Cardiac muscle cell (in vitro differentiated cells and primary cell): Measurements from ENCODE around the gene SAMD3. TPM values are rescaled to one million over a fixed set of nuclear protein-coding genes. Genes with fewer than 3 reads are reported as not detected.
"Not testable (repeated sequence)": the region's sequence is repeated elsewhere in the genome, so short reads cannot be mapped to it uniquely, and the experiment has no call there.

ENCODE experiments used
- DNase-seq, 2 donors: peaks; one replicate each; pipeline versions ENCODE4 v3.0.0 to v3.0.0-alpha.2; 2010 to 2017; ENCODE audit warnings: low read depth in 1 of 2, low spot score in 1 of 2
- H3K27ac ChIP-seq: fragments of 200-600 bp; sonication (generic); 2 replicates; pipeline ENCODE4 v1.5.1; 2016
- H3K27me3 ChIP-seq: fragments of 200-600 bp; sonication (generic); 2 replicates; pipeline ENCODE4 v1.6.0; 2016; ENCODE audit warnings: control low read depth
- H3K36me3 ChIP-seq: fragments of 200-600 bp; sonication (generic); 2 replicates; pipeline ENCODE4 v1.5.1; 2016; ENCODE audit warnings: control low read depth
- H3K4me1 ChIP-seq: fragments of 200-600 bp; sonication (generic); 2 replicates; pipeline ENCODE4 v1.8.1; 2017; ENCODE audit warnings: low read depth, mild to moderate bottlenecking, mixed run types
- H3K4me3 ChIP-seq: fragments of 200-600 bp; sonication (generic); 2 replicates; pipeline ENCODE4 v1.5.1; 2016; ENCODE audit warnings: mild to moderate bottlenecking
- H3K9me3 ChIP-seq: fragments of 200-600 bp; sonication (generic); 2 replicates; pipeline ENCODE4 v1.5.1; 2017; ENCODE audit warnings: low read depth, mild to moderate bottlenecking, control low read depth
- polyA plus RNA-seq: library from polyadenylated mRNA; unstranded; fragments of >200 nt; fragmentation: Nextera tagmentation; extraction: Ambion mirVana; gene quantifications from 2 replicates; pipeline ENCODE4 v1.2.1, GENCODE V29; 2016
- total RNA-seq: library from RNA; depleted of rRNA; stranded (reverse); fragments of >200 nt; gene quantifications from 2 replicates; pipeline ENCODE4 v1.2.3, GENCODE V29; 2016
- TF ChIP-seq, protein P1 (sequence below): IDR thresholded peaks from 2 replicates; pipeline ENCODE4 v1.5.1; 2012; ENCODE audit warnings: low read depth, mild to moderate bottlenecking, low read length

Gene SAMD3, protein sequence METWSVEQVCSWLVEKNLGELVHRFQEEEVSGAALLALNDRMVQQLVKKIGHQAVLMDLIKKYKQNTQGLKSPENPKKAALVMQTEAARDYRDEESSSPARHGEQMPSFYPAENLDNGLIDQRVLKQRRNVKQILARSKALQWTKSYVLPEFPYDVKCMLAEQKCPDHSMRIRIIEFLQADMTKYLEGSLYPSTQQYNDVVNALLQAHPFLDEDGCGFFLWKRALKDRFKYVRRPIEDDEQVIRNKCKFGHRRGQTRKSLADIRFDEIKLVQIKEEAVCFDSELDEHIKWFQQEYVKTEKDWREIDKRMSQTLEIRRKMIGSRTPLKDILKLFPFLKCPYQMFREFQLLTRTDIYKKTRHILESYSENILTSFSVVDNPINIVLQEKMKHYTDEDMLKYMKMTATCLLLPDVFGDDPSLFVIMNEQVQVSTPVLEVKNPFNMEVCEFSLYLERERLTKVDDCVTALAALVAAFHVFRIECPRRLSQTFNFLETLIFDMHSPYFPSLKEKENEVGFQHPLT
- not detected in 2 replicates for total RNA-seq
- not detected in 2 replicates for polyA plus RNA-seq

- H3K27me3 ChIP-seq, result no peaks in the 10 kb centered on the region
These were observed at the start of gene SAMD3 for GRCh38 chr6:130222775-130223174. SAMD3 (minus strand) TSS chr6:130222951; CDS start chr6:130215273, 7,678 bp downstream.

DNA sequence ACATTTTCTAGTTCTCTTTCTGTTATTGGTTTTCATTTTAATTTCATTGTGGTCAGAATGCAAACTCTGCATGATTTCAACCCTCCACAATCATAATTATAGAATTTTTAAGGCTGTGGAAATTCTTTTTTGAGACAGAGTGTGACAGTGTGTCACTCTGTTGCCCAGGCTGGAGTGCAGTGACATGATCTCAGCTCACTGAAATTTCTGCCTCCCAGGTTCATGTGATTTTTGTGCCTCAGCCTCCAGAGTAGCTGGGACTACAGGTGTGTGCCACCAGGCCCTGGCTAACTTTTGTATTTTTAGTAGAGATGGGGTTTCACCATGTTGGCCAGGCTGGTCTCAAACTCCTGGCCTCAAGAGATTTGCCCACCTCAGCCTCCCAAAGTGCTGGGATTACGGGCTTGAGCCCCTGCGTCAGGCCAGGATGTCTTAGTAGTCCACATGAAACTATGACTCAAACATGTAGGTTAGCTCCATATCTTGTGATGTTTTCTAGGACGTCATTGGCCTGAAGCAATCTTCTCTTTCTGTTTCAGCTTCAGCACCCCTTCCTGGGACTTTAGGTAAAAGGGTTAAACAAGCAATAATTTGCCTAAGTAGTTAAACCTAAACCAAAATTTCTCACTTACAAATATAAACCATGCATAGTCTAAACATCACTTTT lies 47.4 kb upstream of the SAMD3 start:
- TF ChIP-seq, protein P1, sequence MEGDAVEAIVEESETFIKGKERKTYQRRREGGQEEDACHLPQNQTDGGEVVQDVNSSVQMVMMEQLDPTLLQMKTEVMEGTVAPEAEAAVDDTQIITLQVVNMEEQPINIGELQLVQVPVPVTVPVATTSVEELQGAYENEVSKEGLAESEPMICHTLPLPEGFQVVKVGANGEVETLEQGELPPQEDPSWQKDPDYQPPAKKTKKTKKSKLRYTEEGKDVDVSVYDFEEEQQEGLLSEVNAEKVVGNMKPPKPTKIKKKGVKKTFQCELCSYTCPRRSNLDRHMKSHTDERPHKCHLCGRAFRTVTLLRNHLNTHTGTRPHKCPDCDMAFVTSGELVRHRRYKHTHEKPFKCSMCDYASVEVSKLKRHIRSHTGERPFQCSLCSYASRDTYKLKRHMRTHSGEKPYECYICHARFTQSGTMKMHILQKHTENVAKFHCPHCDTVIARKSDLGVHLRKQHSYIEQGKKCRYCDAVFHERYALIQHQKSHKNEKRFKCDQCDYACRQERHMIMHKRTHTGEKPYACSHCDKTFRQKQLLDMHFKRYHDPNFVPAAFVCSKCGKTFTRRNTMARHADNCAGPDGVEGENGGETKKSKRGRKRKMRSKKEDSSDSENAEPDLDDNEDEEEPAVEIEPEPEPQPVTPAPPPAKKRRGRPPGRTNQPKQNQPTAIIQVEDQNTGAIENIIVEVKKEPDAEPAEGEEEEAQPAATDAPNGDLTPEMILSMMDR, result no peak
- no peaks in the 10 kb centered on the region for H3K4me1 ChIP-seq
- H3K27ac ChIP-seq, result no peak overlapping the region
- DNase-seq, result no peak
- no peaks in the 10 kb centered on the region for H3K27me3 ChIP-seq
- H3K9me3 ChIP-seq, result no peaks in the 10 kb centered on the region
- H3K4me3 ChIP-seq, result no peak overlapping the region
- H3K36me3 ChIP-seq, result no peaks in the 10 kb centered on the region

More at GRCh38 chr6:130222775-130223174, at the start of gene SAMD3:
- Histone ChIP-seq H3K4me3 (no peak within 1 kb of the TSS), H3K27ac (no peak within 1 kb of the TSS), H3K9me3 (no peaks in the 10 kb centered on the region), H3K4me1 (no peaks in the 10 kb centered on the region), H3K36me3 (no peaks in the 10 kb centered on the region)
- TF ChIP-seq, protein P1, result no peak
- no peak for DNase-seq

- not testable (repeated sequence) for H3K4me1 ChIP-seq, H3K27ac ChIP-seq, H3K27me3 ChIP-seq, H3K9me3 ChIP-seq, DNase-seq, H3K36me3 ChIP-seq, H3K4me3 ChIP-seq
These were observed 42.8 kb upstream of the SAMD3 start for GRCh38 chr6:130265553-130265952.

DNA sequence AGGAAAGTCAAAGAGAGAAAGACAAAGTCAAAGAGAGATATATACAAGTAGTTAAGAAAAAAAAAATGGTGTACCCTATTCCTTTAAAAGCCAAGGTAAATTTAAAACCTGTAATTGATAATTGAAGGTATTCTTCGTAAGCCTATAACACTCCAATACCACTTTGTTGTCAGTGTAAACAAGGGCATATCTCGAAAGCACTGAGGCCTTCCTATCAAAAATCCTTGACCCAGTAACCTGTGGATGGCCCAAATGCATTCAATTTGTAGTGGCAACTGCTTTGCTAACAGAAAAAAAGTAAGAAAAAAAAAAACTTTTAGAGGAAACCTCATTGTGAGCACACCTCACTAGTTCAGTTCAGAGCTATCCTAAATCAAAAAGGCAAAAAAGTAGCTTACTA lies 39.3 kb upstream of the SAMD3 start:
- no peak for DNase-seq
- Histone ChIP-seq H3K4me3 (no peak overlapping the region), H3K9me3 (no peaks in the 10 kb centered on the region), H3K27me3 (no peaks in the 10 kb centered on the region), H3K36me3 (no peaks in the 10 kb centered on the region), H3K4me1 (no peaks in the 10 kb centered on the region), H3K27ac (no peak overlapping the region)
- TF ChIP-seq, protein P1, result no peak

DNA sequence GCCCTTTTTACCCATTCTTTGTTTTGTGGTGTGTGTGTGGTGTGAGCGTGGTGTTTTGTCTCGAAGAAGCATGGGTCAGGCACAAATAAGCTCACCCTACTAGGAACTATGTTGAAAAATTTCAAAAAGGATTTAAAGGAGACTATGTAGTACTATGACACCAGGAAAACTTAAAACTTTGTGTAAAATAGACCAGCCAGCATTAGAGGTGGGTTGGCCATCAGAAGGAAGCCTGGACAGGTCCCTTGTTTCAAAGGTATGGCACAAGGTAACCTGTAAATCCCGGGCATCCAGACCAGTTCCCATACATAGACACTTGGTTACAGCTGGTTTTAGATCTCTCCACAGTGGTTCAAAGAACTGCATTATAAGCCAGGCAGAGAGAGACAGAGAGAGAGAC lies 38.8 kb upstream of the SAMD3 start:
- H3K9me3 ChIP-seq, H3K4me3 ChIP-seq, H3K36me3 ChIP-seq, DNase-seq, H3K27ac ChIP-seq, H3K27me3 ChIP-seq, H3K4me1 ChIP-seq: not testable (repeated sequence)

- DNase-seq, H3K4me1 ChIP-seq, H3K27ac ChIP-seq, H3K9me3 ChIP-seq, H3K4me3 ChIP-seq, H3K27me3 ChIP-seq, H3K36me3 ChIP-seq: not testable (repeated sequence)
These were observed 38.0 kb upstream of the SAMD3 start for GRCh38 chr6:130260614-130261241.

DNA sequence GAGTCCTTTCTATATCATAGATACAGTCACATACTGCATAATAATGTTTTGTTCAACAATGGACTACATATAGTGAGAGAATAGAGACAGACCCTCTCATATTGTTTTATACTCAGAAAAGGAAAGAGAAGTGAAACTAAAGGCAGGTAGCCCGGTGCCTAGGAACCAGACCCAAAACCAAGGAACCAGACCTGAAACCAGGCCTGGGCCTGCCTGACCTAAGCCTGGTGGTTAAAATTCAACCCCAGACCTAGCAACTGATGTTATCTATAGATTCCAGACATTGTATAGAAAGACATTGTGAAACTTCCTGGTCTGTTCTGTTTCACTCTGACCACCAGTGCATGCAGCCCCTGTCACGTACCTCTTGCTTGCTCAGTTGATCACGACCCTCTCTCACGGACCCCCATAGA lies 37.3 kb upstream of the SAMD3 start:
- H3K4me1 ChIP-seq, H3K4me3 ChIP-seq, H3K36me3 ChIP-seq, H3K9me3 ChIP-seq, DNase-seq, H3K27me3 ChIP-seq, H3K27ac ChIP-seq: not testable (repeated sequence)
